ENCODE results near the gene GRM8. TPM values are rescaled to one million over a fixed set of nuclear protein-coding genes. Genes with fewer than 3 reads are reported as not detected.

Gene GRM8
- total RNA-seq, 2 experiments from 2014 or later, result not detected

- peaks cover 77% of the 10 kb centered on the region for H3K27me3 Mint-ChIP-seq
- peaks cover 11% of the 10 kb centered on the region for H3K4me1 Mint-ChIP-seq
- no peaks in the 10 kb centered on the region for H3K9me3 Mint-ChIP-seq (ENCODE audit: low read depth)
- peak overlapping the region; percentile 33 for H3K27ac Mint-ChIP-seq
- peak; percentile 43 for DNase-seq
- no peaks in the 10 kb centered on the region for H3K36me3 Mint-ChIP-seq
- ATAC-seq, result no peak
- peak overlapping the region; percentile 65 for H3K4me3 Mint-ChIP-seq
- CTCF ChIA-PET, result interaction anchor here (1.6 to 3.0 kb wide), 3 partner anchors 20 to 449 kb away, joined by 4 to 9 read pairs (median 8); no protein-coding TSS in a partner anchor
Measured at GRCh38 chr7:127251465-127252376, 1.0 kb downstream of the GRM8 start.

GRCh38 chr7:127251036-127251464, 1.7 kb downstream of the GRM8 start:
- H3K36me3 Mint-ChIP-seq, result no peaks in the 10 kb centered on the region
- no peak for DNase-seq
- peaks cover 75% of the 10 kb centered on the region for H3K27me3 Mint-ChIP-seq
- ATAC-seq, result no peak
- H3K9me3 Mint-ChIP-seq (ENCODE audit: low read depth), result no peaks in the 10 kb centered on the region
- H3K27ac Mint-ChIP-seq, result no peak overlapping the region
- CTCF ChIA-PET, result interaction anchor here (1.6 to 3.0 kb wide), 3 partner anchors 21 to 448 kb away, joined by 4 to 9 read pairs (median 8); no protein-coding TSS in a partner anchor
- H3K4me3 Mint-ChIP-seq, result peak overlapping the region; percentile 18
- peaks cover 11% of the 10 kb centered on the region for H3K4me1 Mint-ChIP-seq

- no peak for ATAC-seq
- H3K4me1 Mint-ChIP-seq, result peaks cover 11% of the 10 kb centered on the region
- no peaks in the 10 kb centered on the region for H3K36me3 Mint-ChIP-seq
- DNase-seq, result no peak
- H3K27me3 Mint-ChIP-seq, result peaks cover 72% of the 10 kb centered on the region
- no peak overlapping the region for H3K27ac Mint-ChIP-seq
- H3K9me3 Mint-ChIP-seq (ENCODE audit: low read depth), result no peaks in the 10 kb centered on the region
- H3K4me3 Mint-ChIP-seq, result peak overlapping the region; percentile 18
- CTCF ChIA-PET, result interaction anchor here (1.6 to 3.0 kb wide), 3 partner anchors 21 to 448 kb away, joined by 4 to 9 read pairs (median 8); no protein-coding TSS in a partner anchor
Measured at GRCh38 chr7:127250312-127251035, 2.3 kb downstream of the GRM8 start.

- Mint-ChIP-seq H3K4me1 (peaks cover 2% of the 10 kb centered on the region), H3K9me3 (ENCODE audit: low read depth) (no peaks in the 10 kb centered on the region), H3K27ac (no peak overlapping the region), H3K36me3 (no peaks in the 10 kb centered on the region), H3K4me3 (no peak overlapping the region), H3K27me3 (peaks cover 81% of the 10 kb centered on the region)
- ATAC-seq, result no peak
- no peak for DNase-seq
- CTCF ChIA-PET, result interaction anchor here (1.0 to 1.1 kb wide), 4 partner anchors 8 to 269 kb away, joined by 3 to 5 read pairs (median 3); no protein-coding TSS in a partner anchor
Measured at GRCh38 chr7:127245607-127246006, 7.1 kb downstream of the GRM8 start.

GRCh38 chr7:127245002-127245401, 7.7 kb downstream of the GRM8 start:
- Mint-ChIP-seq H3K4me1 (no peaks in the 10 kb centered on the region), H3K4me3 (no peak overlapping the region), H3K27me3 (peaks cover 81% of the 10 kb centered on the region), H3K9me3 (ENCODE audit: low read depth) (no peaks in the 10 kb centered on the region), H3K27ac (no peak overlapping the region), H3K36me3 (no peaks in the 10 kb centered on the region)
- CTCF ChIA-PET, result interaction anchor here (1.1 to 1.8 kb wide), 3 partner anchors 9 to 11 kb away, joined by 3 to 5 read pairs (median 5); no protein-coding TSS in a partner anchor
- no peak for DNase-seq
- ATAC-seq, result no peak

- DNase-seq (no peak), ATAC-seq (no peak)
- peaks cover 2% of the 10 kb centered on the region for H3K9me3 Mint-ChIP-seq (ENCODE audit: low read depth)
- no peaks in the 10 kb centered on the region for H3K36me3 Mint-ChIP-seq
- H3K4me1 Mint-ChIP-seq, result no peaks in the 10 kb centered on the region
- CTCF ChIA-PET, result no interaction called here
- H3K27me3 Mint-ChIP-seq, result peaks cover 63% of the 10 kb centered on the region
- no peak overlapping the region for H3K27ac Mint-ChIP-seq
- H3K4me3 Mint-ChIP-seq, result no peak overlapping the region
Measured at GRCh38 chr7:127239814-127240213, 12.9 kb downstream of the GRM8 start.

- H3K36me3 Mint-ChIP-seq, result no peaks in the 10 kb centered on the region
- H3K4me3 Mint-ChIP-seq, result no peak overlapping the region
- CTCF ChIA-PET, result interaction anchor here (1.0 kb wide), 1 partner anchor 12 kb away, joined by 3 read pairs; no protein-coding TSS in a partner anchor
- no peaks in the 10 kb centered on the region for H3K4me1 Mint-ChIP-seq
- peaks cover 36% of the 10 kb centered on the region for H3K27me3 Mint-ChIP-seq
- no peak overlapping the region for H3K27ac Mint-ChIP-seq
- H3K9me3 Mint-ChIP-seq (ENCODE audit: low read depth), result peaks cover 2% of the 10 kb centered on the region
- DNase-seq, result no peak
- no peak for ATAC-seq
Measured at GRCh38 chr7:127233630-127234029, 19.1 kb downstream of the GRM8 start.

- CTCF ChIA-PET, result no interaction called here
- no peak overlapping the region for H3K4me3 Mint-ChIP-seq
- H3K27ac Mint-ChIP-seq, result no peak overlapping the region
- DNase-seq (no peak), ATAC-seq (no peak)
- peaks cover 38% of the 10 kb centered on the region for H3K27me3 Mint-ChIP-seq
- no peaks in the 10 kb centered on the region for H3K9me3 Mint-ChIP-seq (ENCODE audit: low read depth)
- H3K36me3 Mint-ChIP-seq, result no peaks in the 10 kb centered on the region
- H3K4me1 Mint-ChIP-seq, result no peaks in the 10 kb centered on the region
Measured at GRCh38 chr7:127231415-127231814, 21.3 kb downstream of the GRM8 start.

- no peak for DNase-seq
- H3K4me1 Mint-ChIP-seq, result no peaks in the 10 kb centered on the region
- H3K9me3 Mint-ChIP-seq (ENCODE audit: low read depth), result no peaks in the 10 kb centered on the region
- no peak for ATAC-seq
- H3K4me3 Mint-ChIP-seq, result no peak overlapping the region
- peaks cover 38% of the 10 kb centered on the region for H3K27me3 Mint-ChIP-seq
- no peaks in the 10 kb centered on the region for H3K36me3 Mint-ChIP-seq
- CTCF ChIA-PET, result no interaction called here
- H3K27ac Mint-ChIP-seq, result no peak overlapping the region
Measured at GRCh38 chr7:127230192-127230925, 22.4 kb downstream of the GRM8 start.

GRCh38 chr7:127226685-127227374, 25.9 kb downstream of the GRM8 start:
- H3K36me3 Mint-ChIP-seq, result no peaks in the 10 kb centered on the region
- peaks cover 41% of the 10 kb centered on the region for H3K27me3 Mint-ChIP-seq
- no peak for DNase-seq
- H3K4me3 Mint-ChIP-seq, result no peak overlapping the region
- no peaks in the 10 kb centered on the region for H3K9me3 Mint-ChIP-seq (ENCODE audit: low read depth)
- H3K27ac Mint-ChIP-seq, result no peak overlapping the region
- no peaks in the 10 kb centered on the region for H3K4me1 Mint-ChIP-seq
- no peak for ATAC-seq
- CTCF ChIA-PET, result interaction anchor here (2.0 kb wide), 1 partner anchor 27 kb away, joined by 4 read pairs; no protein-coding TSS in a partner anchor

- Mint-ChIP-seq H3K4me3 (no peak overlapping the region), H3K27ac (no peak overlapping the region)
- CTCF ChIA-PET, result no interaction called here
Measured at GRCh38 chr7:127221731-127222130, 31.0 kb downstream of the GRM8 start.

GRCh38 chr7:127214956-127215718, 37.6 kb downstream of the GRM8 start:
- Mint-ChIP-seq H3K27ac (no peak overlapping the region), H3K4me3 (no peak overlapping the region), H3K36me3 (no peaks in the 10 kb centered on the region), H3K4me1 (no peaks in the 10 kb centered on the region), H3K27me3 (peaks cover 14% of the 10 kb centered on the region), H3K9me3 (ENCODE audit: low read depth) (no peaks in the 10 kb centered on the region)
- no peak for ATAC-seq
- CTCF ChIA-PET, result interaction anchor here (1.1 kb wide), 1 partner anchor 11 kb away, joined by 3 read pairs; no protein-coding TSS in a partner anchor
- DNase-seq, result no peak

More at GRCh38 chr7:127221731-127222130, 31.0 kb downstream of the GRM8 start:
- no peaks in the 10 kb centered on the region for H3K4me1 Mint-ChIP-seq
- H3K9me3 Mint-ChIP-seq (ENCODE audit: low read depth), result no peaks in the 10 kb centered on the region
- DNase-seq (no peak), ATAC-seq (no peak)
- peaks cover 25% of the 10 kb centered on the region for H3K27me3 Mint-ChIP-seq
- H3K36me3 Mint-ChIP-seq, result no peaks in the 10 kb centered on the region

Data from activated CD8-positive, alpha-beta memory T cell treated with anti-CD3 and anti-CD28 coated beads, Interleukin-2, amount 10 ng/mL, durations not matched to agents 7 days and 5 days (primary cell).